Endothelial cell of umbilical vein (primary cell): ENCODE results near the gene ZFP1.

Experiments
- CTCF ChIP-seq, 2 donors: IDR thresholded peaks; 1 replicate in 1 of 2; 2 replicates in 1 of 2; pipeline ENCODE4 v1.5.1; 2011; ENCODE audit warnings: low read length in 2 of 2, mild to moderate bottlenecking in 2 of 2, moderate library complexity in 2 of 2, control low read depth in 1 of 2, inconsistent platforms in 1 of 2, low read depth in 1 of 2; ENCODE audit not compliant: insufficient read depth in 1 of 2; ENCODE audit errors: extremely low read depth in 1 of 2
- EZH2 ChIP-seq: IDR thresholded peaks from 2 replicates; pipeline ENCODE4 v1.6.1; 2012; ENCODE audit warnings: borderline replicate concordance, low read depth, mild to moderate bottlenecking, moderate library complexity, low read length, inconsistent platforms; ENCODE audit not compliant: severe bottlenecking
- FOS ChIP-seq: IDR thresholded peaks from 2 replicates; pipeline ENCODE4 v1.6.1; 2011; ENCODE audit warnings: mild to moderate bottlenecking, low read length, moderate library complexity, borderline replicate concordance; ENCODE audit not compliant: insufficient read depth
- JUN ChIP-seq: IDR thresholded peaks from 2 replicates; pipeline ENCODE4 v1.6.1; 2011; ENCODE audit warnings: borderline replicate concordance, low read depth; ENCODE audit not compliant: insufficient read length, insufficient read depth
- MAX ChIP-seq: IDR thresholded peaks from 2 replicates; pipeline ENCODE4 v1.6.1; 2011; ENCODE audit not compliant: insufficient read depth, insufficient read length
- MYC ChIP-seq: IDR thresholded peaks from one replicate; pipeline ENCODE4 v1.6.1; 2011; ENCODE audit warnings: mild to moderate bottlenecking, low read depth, low read length
- POLR2A ChIP-seq: IDR thresholded peaks from 2 replicates; pipeline ENCODE4 v1.6.1; 2012; ENCODE audit warnings: low read depth, mild to moderate bottlenecking, control low read depth, low read length
- POLR2AphosphoS5 ChIP-seq: IDR thresholded peaks from 2 replicates; pipeline ENCODE4 v1.6.1; 2012; ENCODE audit warnings: low read depth, mild to moderate bottlenecking, control low read depth, low read length, moderate library complexity; ENCODE audit not compliant: insufficient read depth

DNA sequence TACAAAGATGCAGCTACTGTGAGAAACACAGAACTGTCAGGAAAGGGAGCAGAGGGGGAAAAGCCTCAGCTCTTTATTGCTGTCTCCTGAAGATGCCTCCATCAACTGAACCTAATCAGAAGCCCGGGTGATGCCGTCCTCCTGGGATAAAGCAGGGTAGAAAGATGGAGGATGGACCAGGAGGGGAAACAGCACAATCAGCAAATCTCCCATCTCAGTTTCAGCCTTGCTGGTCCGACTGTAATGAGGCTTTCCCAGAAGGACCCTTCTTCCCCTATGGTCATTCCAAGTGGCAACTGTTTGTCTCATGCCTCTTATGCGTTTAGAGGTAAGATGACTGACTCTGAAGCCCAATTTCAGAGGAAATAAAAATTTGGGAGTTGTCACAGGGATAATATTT lies 24.3 kb downstream of the ZFP1 start:
- TF ChIP-seq POLR2AphosphoS5 (no peak), CTCF (IDR thresholded peaks at IDR 0.05; ENCODE audit: extremely low read depth in 1 of 2, insufficient read depth in 1 of 2, low read depth in 1 of 2, low read length in 2 of 2) (no peak), EZH2 (no peak), POLR2A (no peak), MAX (no peak), FOS (no peak), JUN (no peak), MYC (no peak)
